ENCODE measurements around the gene SLC25A41. TPM values are rescaled to one million over a fixed set of nuclear protein-coding genes. Genes with fewer than 3 reads are reported as not detected.

Gene SLC25A41
- total and polyA plus RNA-seq, 2 donors (not counting 1 experiment from before 2014, with no cell fraction given) = 0.30 to 0.48 TPM

DNA sequence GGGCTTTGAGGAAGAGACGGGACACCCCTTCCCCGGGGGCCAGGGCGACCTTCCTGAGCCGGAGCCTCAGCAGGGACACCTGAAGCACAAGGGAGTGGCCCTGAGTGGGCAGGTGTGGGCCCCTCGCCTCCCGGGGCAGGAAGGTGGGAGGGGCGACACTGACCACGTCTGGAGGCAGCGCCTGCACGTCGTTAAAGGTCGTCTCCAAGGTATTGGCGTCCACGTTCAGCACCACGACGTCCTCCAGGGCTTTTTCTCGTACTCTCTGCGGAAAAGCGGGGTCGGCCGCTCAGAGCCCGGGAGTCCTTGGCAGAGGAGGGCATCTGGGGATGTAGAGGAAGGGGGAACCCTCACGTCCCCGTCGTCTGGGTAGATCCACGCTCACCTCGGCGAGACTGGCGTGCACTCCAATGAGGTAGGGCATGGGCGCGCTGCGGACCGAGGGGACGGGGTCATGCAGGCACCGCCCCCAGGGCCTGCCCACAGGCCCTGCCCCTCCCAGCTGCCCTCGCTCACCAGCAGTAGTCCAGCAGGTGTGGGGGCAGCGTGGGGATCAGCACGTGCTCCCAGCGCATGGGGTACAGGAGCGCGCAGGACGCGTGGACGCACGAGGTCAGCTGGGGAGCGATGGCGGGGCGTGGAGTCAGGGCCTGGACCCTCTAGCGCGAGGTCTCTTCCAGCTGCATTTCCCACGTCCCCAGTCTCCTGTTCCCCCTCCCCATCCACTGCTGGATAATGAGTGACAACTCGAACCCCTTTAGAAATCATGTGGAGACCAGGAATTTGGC lies 42.0 kb upstream of the SLC25A41 start:
- CTCF ChIA-PET = no interaction called here
- WGBS (ENCODE audit: insufficient coverage) = 97% methylated on average over 52 of the region's 52 CpGs
- no peak overlapping the region for H3K27ac Mint-ChIP-seq

DNA sequence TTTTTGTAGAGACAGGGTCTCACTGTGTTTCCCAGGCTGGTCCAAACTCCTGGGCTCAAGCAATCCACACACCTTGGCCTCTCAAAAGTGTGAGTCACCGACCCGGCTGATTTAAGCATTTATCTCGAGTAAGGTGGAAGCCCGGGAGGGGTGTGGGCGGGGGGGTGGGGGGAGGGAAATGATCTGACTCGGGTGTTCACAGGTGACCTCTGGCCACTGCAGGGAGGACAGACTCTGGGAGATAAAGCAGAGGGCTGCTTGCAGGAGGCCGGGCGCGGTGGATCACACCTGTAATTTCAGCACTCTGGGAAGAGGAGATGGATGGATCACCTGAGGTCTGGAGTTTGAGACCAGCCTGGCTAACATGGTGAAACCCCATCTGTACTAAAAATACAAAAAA lies 40.1 kb upstream of the SLC25A41 start:
- Histone ChIP-seq H3K27me3 (replicated peaks in 1 of 4; ENCODE audit: control extremely low read depth in 1 of 4, control insufficient read depth in 3 of 4, insufficient read depth in 4 of 4, low read length in 3 of 4) (no peaks in the 10 kb centered on the region), H2AFZ (ENCODE audit: insufficient read depth, low read depth, low read length, poor library complexity, severe bottlenecking) (no peak overlapping the region), H3K79me2 (ENCODE audit: control insufficient read depth, insufficient read depth, low read length) (peaks cover 5% of the 10 kb centered on the region), H3K4me3 (ENCODE audit: control extremely low read depth in 1 of 5, extremely low read depth in 1 of 5, insufficient read depth in 1 of 5, low read depth in 2 of 5, low read length in 4 of 5) (no peak overlapping the region), H3K36me3 (replicated peaks in 1 of 2; ENCODE audit: control extremely low read depth in 1 of 2, control insufficient read depth in 1 of 2, extremely low read depth in 1 of 2, insufficient read depth in 2 of 2, low read length in 1 of 2) (peaks cover 0 to 62% of the 10 kb centered on the region in 2 experiments), H3K9me3 (ENCODE audit: control extremely low read depth in 1 of 3, control insufficient read depth in 2 of 3, insufficient read depth in 1 of 3, low read length in 2 of 3) (peaks cover 0 to 11% (median 0%) of the 10 kb centered on the region in 3 donors), H3K9ac (ENCODE audit: low read length) (no peak overlapping the region), H3K4me1 (ENCODE audit: control insufficient read depth in 2 of 2, insufficient read depth in 2 of 2, low read length in 2 of 2) (no peaks in the 10 kb centered on the region), H4K20me1 (ENCODE audit: control insufficient read depth, insufficient read depth, low read length, poor library complexity, severe bottlenecking) (peaks cover 17% of the 10 kb centered on the region), H3K4me2 (replicated peaks; ENCODE audit: low read depth, low read length, poor library complexity, severe bottlenecking) (no peak overlapping the region), H3K27ac (ENCODE audit: low read length in 2 of 2) (no peak overlapping the region)
- ChIA-PET POLR2A (interaction anchor here (0.6 to 0.7 kb wide), 2 partner anchors 83 to 101 kb away, joined by 5 read pairs; partner anchors contain the start of gene ALKBH7), CTCF (no interaction called here)
- WGBS (ENCODE audit: insufficient coverage) = 94% methylated on average over 7 of the region's 9 CpGs
- TF ChIP-seq, protein P1, sequence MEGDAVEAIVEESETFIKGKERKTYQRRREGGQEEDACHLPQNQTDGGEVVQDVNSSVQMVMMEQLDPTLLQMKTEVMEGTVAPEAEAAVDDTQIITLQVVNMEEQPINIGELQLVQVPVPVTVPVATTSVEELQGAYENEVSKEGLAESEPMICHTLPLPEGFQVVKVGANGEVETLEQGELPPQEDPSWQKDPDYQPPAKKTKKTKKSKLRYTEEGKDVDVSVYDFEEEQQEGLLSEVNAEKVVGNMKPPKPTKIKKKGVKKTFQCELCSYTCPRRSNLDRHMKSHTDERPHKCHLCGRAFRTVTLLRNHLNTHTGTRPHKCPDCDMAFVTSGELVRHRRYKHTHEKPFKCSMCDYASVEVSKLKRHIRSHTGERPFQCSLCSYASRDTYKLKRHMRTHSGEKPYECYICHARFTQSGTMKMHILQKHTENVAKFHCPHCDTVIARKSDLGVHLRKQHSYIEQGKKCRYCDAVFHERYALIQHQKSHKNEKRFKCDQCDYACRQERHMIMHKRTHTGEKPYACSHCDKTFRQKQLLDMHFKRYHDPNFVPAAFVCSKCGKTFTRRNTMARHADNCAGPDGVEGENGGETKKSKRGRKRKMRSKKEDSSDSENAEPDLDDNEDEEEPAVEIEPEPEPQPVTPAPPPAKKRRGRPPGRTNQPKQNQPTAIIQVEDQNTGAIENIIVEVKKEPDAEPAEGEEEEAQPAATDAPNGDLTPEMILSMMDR (IDR thresholded peaks at IDR 0.05) = no peak
- no peak for TF ChIP-seq EZH2 (IDR thresholded peaks at IDR 0.05; ENCODE audit: borderline replicate concordance, insufficient read depth, low read depth, low read length, poor library complexity, severe bottlenecking)
- Mint-ChIP-seq H3K27ac (no peak overlapping the region), H3K9me3 (ENCODE audit: insufficient read depth) (no peaks in the 10 kb centered on the region), H3K4me3 (no peak overlapping the region), H3K4me1 (no peaks in the 10 kb centered on the region), H3K27me3 (no peaks in the 10 kb centered on the region)
- ATAC-seq (ENCODE audit: low read depth) = no peak
- intact Hi-C loops (cut with micrococcal nuclease) = no loop called here
- no peak for DNase-seq

More for the DNA sequence above, 42.0 kb upstream of the SLC25A41 start:
- Histone ChIP-seq H4K20me1 (ENCODE audit: control insufficient read depth, insufficient read depth, low read length, poor library complexity, severe bottlenecking) (peaks cover 17% of the 10 kb centered on the region), H3K4me2 (replicated peaks; ENCODE audit: low read depth, low read length, poor library complexity, severe bottlenecking) (no peak overlapping the region), H3K79me2 (ENCODE audit: control insufficient read depth, insufficient read depth, low read length) (peaks cover 19% of the 10 kb centered on the region), H3K27me3 (replicated peaks in 1 of 4; ENCODE audit: control extremely low read depth in 1 of 4, control insufficient read depth in 3 of 4, insufficient read depth in 4 of 4, low read length in 3 of 4) (no peaks in the 10 kb centered on the region), H3K4me3 (ENCODE audit: control extremely low read depth in 1 of 5, extremely low read depth in 1 of 5, insufficient read depth in 1 of 5, low read depth in 2 of 5, low read length in 4 of 5) (no peak overlapping the region), H2AFZ (ENCODE audit: insufficient read depth, low read depth, low read length, poor library complexity, severe bottlenecking) (no peak overlapping the region), H3K27ac (ENCODE audit: low read length in 2 of 2) (no peak overlapping the region), H3K36me3 (replicated peaks in 1 of 2; ENCODE audit: control extremely low read depth in 1 of 2, control insufficient read depth in 1 of 2, extremely low read depth in 1 of 2, insufficient read depth in 2 of 2, low read length in 1 of 2) (peaks cover 0 to 63% of the 10 kb centered on the region in 2 experiments), H3K4me1 (ENCODE audit: control insufficient read depth in 2 of 2, insufficient read depth in 2 of 2, low read length in 2 of 2) (peaks cover under 1 to 7% of the 10 kb centered on the region in 2 donors), H3K9ac (ENCODE audit: low read length) (no peak overlapping the region), H3K9me3 (ENCODE audit: control extremely low read depth in 1 of 3, control insufficient read depth in 2 of 3, insufficient read depth in 1 of 3, low read length in 2 of 3) (peaks cover 0 to 11% (median 0%) of the 10 kb centered on the region in 3 donors)
- DNase-seq = no peak
- Mint-ChIP-seq H3K4me1 (peaks cover 7% of the 10 kb centered on the region), H3K4me3 (no peak overlapping the region), H3K9me3 (ENCODE audit: insufficient read depth) (no peaks in the 10 kb centered on the region), H3K27me3 (no peaks in the 10 kb centered on the region)
- no peak for ATAC-seq (ENCODE audit: low read depth)
- TF ChIP-seq EZH2 (IDR thresholded peaks at IDR 0.05; ENCODE audit: borderline replicate concordance, insufficient read depth, low read depth, low read length, poor library complexity, severe bottlenecking) = no peak
- TF ChIP-seq, protein P1 (IDR thresholded peaks at IDR 0.05) = no peak
- intact Hi-C loops (cut with micrococcal nuclease) = no loop called here
- POLR2A ChIA-PET = interaction anchor here (0.5 kb wide), 1 partner anchor 329 kb away, joined by 4 read pairs; no protein-coding TSS in a partner anchor

Measured in B cell (primary cell).